Astrocyte of the hippocampus (primary cell): ENCODE data around the gene GRK3.
A peak's percentile ranks its signal among the peaks of the same experiment; 100 is the strongest.

ENCODE experiments used
- DNase-seq: peaks from one replicate; pipeline ENCODE4 v3.0.0; 2011; ENCODE audit warnings: low read depth, low spot score

GRK3 gene

GRCh38 chr22:25663654-25664053, 99.2 kb downstream of the GRK3 start:
- DNase-seq = no peak

- no peak for DNase-seq
Observed at GRCh38 chr22:25666308-25666707, 101.8 kb downstream of the GRK3 start.

- peak; percentile 69 for DNase-seq
Observed at GRCh38 chr22:25668437-25668836, 104.0 kb downstream of the GRK3 start.

GRCh38 chr22:25669253-25670069, 105.0 kb downstream of the GRK3 start:
- DNase-seq = no peak

GRCh38 chr22:25670070-25670461, 105.6 kb downstream of the GRK3 start:
- no peak for DNase-seq

GRCh38 chr22:25672289-25673084, 108.0 kb downstream of the GRK3 start:
- DNase-seq = no peak

GRCh38 chr22:25673713-25674112, 109.2 kb downstream of the GRK3 start:
- no peak for DNase-seq

GRCh38 chr22:25677631-25678030, 113.2 kb downstream of the GRK3 start:
- no peak for DNase-seq

GRCh38 chr22:25680051-25680450, 115.6 kb downstream of the GRK3 start:
- DNase-seq = no peak

GRCh38 chr22:25680956-25681355, 116.5 kb downstream of the GRK3 start:
- DNase-seq = peak; percentile 10

GRCh38 chr22:25682109-25682508, 117.6 kb downstream of the GRK3 start:
- no peak for DNase-seq

GRCh38 chr22:25688627-25689026, 124.2 kb downstream of the GRK3 start:
- no peak for DNase-seq

GRCh38 chr22:25689631-25690030, 125.2 kb downstream of the GRK3 start:
- DNase-seq = peak; percentile 10

- DNase-seq = no peak
Observed at GRCh38 chr22:25690798-25691197, 126.3 kb downstream of the GRK3 start.

- DNase-seq = no peak
Observed at GRCh38 chr22:25692397-25693267, 128.2 kb downstream of the GRK3 start.

- no peak for DNase-seq
Observed at GRCh38 chr22:25693268-25693565, 128.7 kb downstream of the GRK3 start.

- DNase-seq = no peak
Observed at GRCh38 chr22:25694196-25694907, 129.9 kb downstream of the GRK3 start.

- DNase-seq = no peak
Observed at GRCh38 chr22:25695146-25695545, 130.7 kb downstream of the GRK3 start.

GRCh38 chr22:25696763-25697162, 132.3 kb downstream of the GRK3 start:
- no peak for DNase-seq

GRCh38 chr22:25697181-25697664, 132.7 kb downstream of the GRK3 start:
- DNase-seq = peak; percentile 41

- no peak for DNase-seq
Observed at GRCh38 chr22:25697978-25698377, 133.5 kb downstream of the GRK3 start.
